Transverse colon (tissue), 4 donors: ENCODE data around the gene ZER1. TPM values are rescaled to one million over a fixed set of nuclear protein-coding genes. Genes with fewer than 3 reads are reported as not detected.
"Not testable (repeated sequence)": the region's sequence is repeated elsewhere in the genome, so short reads cannot be mapped to it uniquely, and the experiment has no call there.

Experiments
- DNase-seq: peaks from one replicate; pipeline ENCODE4 v3.0.0-alpha.2; 2019
- H3K27ac ChIP-seq, 4 donors: fragments of 200-600 bp; sonication (generic); 2 replicates each; pipeline ENCODE4 v1.5.1; 2016 to 2018; ENCODE audit warnings: inconsistent platforms in 4 of 4
- H3K27me3 ChIP-seq: fragments of 200-600 bp; sonication (generic); 2 replicates; pipeline ENCODE4 v1.5.1; 2017; ENCODE audit warnings: inconsistent platforms
- H3K36me3 ChIP-seq, 4 donors: fragments of 200-600 bp; sonication (generic); 2 replicates each; pipeline ENCODE4 v1.5.1; 2017 to 2019; ENCODE audit warnings: inconsistent platforms in 4 of 4
- H3K4me1 ChIP-seq, 4 donors: fragments of 200-600 bp; sonication (generic); 2 replicates each; pipeline ENCODE4 v1.5.1; 2017 to 2020; ENCODE audit warnings: inconsistent platforms in 4 of 4
- H3K4me3 ChIP-seq, 4 donors: fragments of 200-600 bp; sonication (generic); 1 replicate in 1 of 4; 2 replicates in 3 of 4; pipeline versions ENCODE4 v1.5.1 to v1.6.1; 2017 to 2019; ENCODE audit warnings: inconsistent platforms in 4 of 4
- H3K9me3 ChIP-seq, 2 donors: fragments of 200-600 bp; sonication (generic); 2 replicates each; pipeline ENCODE4 v1.5.1; 2017 to 2019; ENCODE audit warnings: inconsistent platforms in 2 of 2
- CTCF ChIP-seq, 5 experiments: fragments of 200-600 bp in 3 of 5; fragments of 450-650 bp in 2 of 5; sonication (generic) in 3 of 5; IDR thresholded peaks; 1 replicate in 2 of 5; 2 replicates in 3 of 5; pipeline ENCODE4 v1.5.1; 2016 to 2017; ENCODE audit warnings: antibody characterized with exemption in 5 of 5, inconsistent platforms in 3 of 5, mild to moderate bottlenecking in 2 of 5, moderate library complexity in 1 of 5
- EP300 ChIP-seq: sonication (generic); formaldehyde crosslinking; IDR thresholded peaks from one replicate; pipeline ENCODE4 v1.6.1; 2017; ENCODE audit warnings: antibody characterized with exemption, low read depth
- POLR2A ChIP-seq: fragments of 450-650 bp; IDR thresholded peaks from one replicate; pipeline ENCODE4 v1.6.1; 2016; ENCODE audit warnings: antibody characterized with exemption, mild to moderate bottlenecking, moderate library complexity
- POLR2AphosphoS5 ChIP-seq, 3 donors: sonication (generic); formaldehyde crosslinking; IDR thresholded peaks; one replicate each; pipeline ENCODE4 v1.6.1; 2016; ENCODE audit warnings: antibody characterized with exemption in 3 of 3
- WGBS, 2 donors: methylation state at CpG; one replicate each; pipeline ENCODE4 v1.1.5; 2018; ENCODE audit warnings: low coverage in 1 of 2; 5-methylcytosine and 5-hydroxymethylcytosine counted together
- in situ Hi-C, 4 donors: fragments of 200-750 bp; cut with MboI; loops; one replicate each; pipeline versions ENCODE4 v1.15.0 to v1.15.1; 2017; ENCODE audit warnings: low sequenced_read_pairs in 3 of 4, low pct_ligation_motif_present in 1 of 4, low pct_unique_long_range_greater_than_20kb in 1 of 4
- intact Hi-C: fragments of 100-400 bp; cut with DNase I; formaldehyde crosslinking; loops from one replicate; pipeline ENCODE4 v1.15.1; 2023; ENCODE audit warnings: low total_unique reads
- total RNA-seq, 4 donors: library from RNA; depleted of rRNA; stranded (reverse); fragments of >200 nt; gene quantifications; one replicate each; pipeline ENCODE4 v1.1.0, GENCODE V29; 2016

The ZER1 gene
- total RNA-seq, 4 donors from 2014 or later: 57.5 to 116 (median 73.8) TPM

- in situ Hi-C loops (no loop called here), intact Hi-C loops (no loop called here)
- H3K27me3 ChIP-seq: no peaks in the 10 kb centered on the region
- TF ChIP-seq EP300 (no peak), POLR2A (no peak), POLR2AphosphoS5 (IDR thresholded peaks at IDR 0.05) (peak in 1 of 3 donors; percentile 14), CTCF (IDR thresholded peaks at IDR 0.05) (no peak)
- WGBS, 2 donors: 62 to 74% methylated on average over 6 to 8 of the region's 8 CpGs
- DNase-seq: no peak
- H3K36me3 ChIP-seq: peaks cover 0 to 32% (median 13%) of the 10 kb centered on the region in 4 donors
- no peaks in the 10 kb centered on the region for H3K9me3 ChIP-seq
- H3K4me3 ChIP-seq: no peak overlapping the region
- no peak overlapping the region for H3K27ac ChIP-seq
- peaks cover 0 to 2% (median 0%) of the 10 kb centered on the region in 4 donors for H3K4me1 ChIP-seq
Observed at GRCh38 chr9:128696923-128697707, 74.6 kb downstream of the ZER1 start.

GRCh38 chr9:128694344-128694743 is 77.4 kb downstream of the ZER1 start:
- Histone ChIP-seq H3K27me3 (no peaks in the 10 kb centered on the region), H3K4me3 (no peak overlapping the region), H3K4me1 (peaks cover 8 to 12% (median 10%) of the 10 kb centered on the region in 4 donors), H3K27ac (no peak overlapping the region), H3K9me3 (no peaks in the 10 kb centered on the region), H3K36me3 (peaks cover 0 to 35% (median 15%) of the 10 kb centered on the region in 4 donors)
- in situ Hi-C loops: no loop called here
- TF ChIP-seq POLR2A (no peak), POLR2AphosphoS5 (IDR thresholded peaks at IDR 0.05) (no peak), CTCF (IDR thresholded peaks at IDR 0.05) (no peak), EP300 (no peak)
- DNase-seq: no peak
- WGBS, 2 donors: 61 to 65% methylated on average over 6 of the region's 6 CpGs
- intact Hi-C loops: no loop called here

GRCh38 chr9:128693738-128694137 is 78.0 kb downstream of the ZER1 start:
- H3K27me3 ChIP-seq, DNase-seq, in situ Hi-C loops, intact Hi-C loops, H3K9me3 ChIP-seq, H3K4me3 ChIP-seq, H3K27ac ChIP-seq: not testable (repeated sequence)
- Histone ChIP-seq H3K4me1 (peaks cover 8 to 12% (median 10%) of the 10 kb centered on the region in 4 donors), H3K36me3 (peaks cover 0 to 35% (median 15%) of the 10 kb centered on the region in 4 donors)
- WGBS, 2 donors: 82 to 85% methylated on average over 3 of the region's 3 CpGs

DNA sequence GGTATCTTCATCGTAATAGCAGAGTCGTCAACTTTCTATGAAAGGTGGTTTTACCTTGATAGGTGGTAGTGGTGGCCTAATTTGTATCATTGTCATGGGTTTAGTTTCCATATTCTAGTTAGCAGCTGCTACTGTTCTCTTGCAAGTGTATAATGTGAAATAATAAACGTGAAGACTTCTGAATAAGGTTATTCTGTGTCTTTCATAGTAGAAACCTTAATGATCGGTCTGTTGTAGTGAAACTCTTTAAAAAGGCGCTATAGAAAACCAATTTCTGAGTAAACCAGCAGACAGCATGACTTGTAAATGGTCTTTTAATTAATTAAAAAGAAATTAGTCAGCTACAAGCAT is 81.1 kb downstream of the ZER1 start:
- Histone ChIP-seq H3K36me3 (peaks cover 0 to 30% (median 15%) of the 10 kb centered on the region in 4 donors), H3K9me3 (no peaks in the 10 kb centered on the region), H3K27ac (peak overlapping the region; percentile 80 to 97 (median 83)), H3K4me1 (peaks cover 20 to 36% (median 27%) of the 10 kb centered on the region in 4 donors), H3K4me3 (peak overlapping the region; percentile 73 to 97 (median 84)), H3K27me3 (no peaks in the 10 kb centered on the region)
- intact Hi-C loops (no loop called here), in situ Hi-C loops (no loop called here)
- DNase-seq: no peak
- no peak for TF ChIP-seq CTCF (IDR thresholded peaks at IDR 0.05)
- 6 to 15% methylated on average over 3 to 5 of the region's 5 CpGs for WGBS, 2 donors
